Astrocyte of the spinal cord (primary cell): ENCODE results near the gene CHID1.

Experiments
- DNase-seq: peaks from one replicate; pipeline ENCODE4 v3.0.0; 2011; ENCODE audit warnings: low read depth, low spot score
- H3K4me3 ChIP-seq: 2 replicates; pipeline ENCODE4 v1.5.1; 2011; ENCODE audit warnings: low read depth, mild to moderate bottlenecking, low read length, moderate library complexity
- in situ Hi-C: cut with HindIII; loops from 2 replicates; pipeline ENCODE4 v1.10.0; 2017; ENCODE audit warnings: low sequenced_read_pairs
- TF ChIP-seq, protein P1 (sequence below): IDR thresholded peaks from 2 replicates; pipeline ENCODE4 v1.5.1; 2012; ENCODE audit warnings: low read depth, mild to moderate bottlenecking, low read length, inconsistent platforms

The CHID1 gene

DNA sequence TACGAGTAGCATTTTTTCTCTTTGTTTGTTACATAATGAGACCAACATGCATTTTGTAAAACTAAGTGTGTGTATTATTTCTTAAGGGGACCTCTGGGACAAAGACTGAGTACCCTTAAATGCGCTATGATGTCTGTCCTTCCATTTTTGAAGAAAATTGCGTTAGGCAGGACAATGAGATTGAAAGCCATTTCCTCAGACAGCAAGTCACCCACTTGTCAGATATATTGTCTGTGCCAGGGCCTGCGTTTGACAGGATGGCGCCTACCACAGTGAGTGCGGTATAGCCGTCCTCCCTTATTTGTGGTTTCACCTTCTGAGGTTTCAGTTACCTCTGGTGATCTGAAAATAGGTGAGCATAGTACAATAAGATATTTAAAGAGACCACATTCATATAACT lies 17.3 kb upstream of the CHID1 start:
- TF ChIP-seq, protein P1, sequence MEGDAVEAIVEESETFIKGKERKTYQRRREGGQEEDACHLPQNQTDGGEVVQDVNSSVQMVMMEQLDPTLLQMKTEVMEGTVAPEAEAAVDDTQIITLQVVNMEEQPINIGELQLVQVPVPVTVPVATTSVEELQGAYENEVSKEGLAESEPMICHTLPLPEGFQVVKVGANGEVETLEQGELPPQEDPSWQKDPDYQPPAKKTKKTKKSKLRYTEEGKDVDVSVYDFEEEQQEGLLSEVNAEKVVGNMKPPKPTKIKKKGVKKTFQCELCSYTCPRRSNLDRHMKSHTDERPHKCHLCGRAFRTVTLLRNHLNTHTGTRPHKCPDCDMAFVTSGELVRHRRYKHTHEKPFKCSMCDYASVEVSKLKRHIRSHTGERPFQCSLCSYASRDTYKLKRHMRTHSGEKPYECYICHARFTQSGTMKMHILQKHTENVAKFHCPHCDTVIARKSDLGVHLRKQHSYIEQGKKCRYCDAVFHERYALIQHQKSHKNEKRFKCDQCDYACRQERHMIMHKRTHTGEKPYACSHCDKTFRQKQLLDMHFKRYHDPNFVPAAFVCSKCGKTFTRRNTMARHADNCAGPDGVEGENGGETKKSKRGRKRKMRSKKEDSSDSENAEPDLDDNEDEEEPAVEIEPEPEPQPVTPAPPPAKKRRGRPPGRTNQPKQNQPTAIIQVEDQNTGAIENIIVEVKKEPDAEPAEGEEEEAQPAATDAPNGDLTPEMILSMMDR: no peak
- no peak overlapping the region for H3K4me3 ChIP-seq
- in situ Hi-C loops: no loop called here
- no peak for DNase-seq

DNA sequence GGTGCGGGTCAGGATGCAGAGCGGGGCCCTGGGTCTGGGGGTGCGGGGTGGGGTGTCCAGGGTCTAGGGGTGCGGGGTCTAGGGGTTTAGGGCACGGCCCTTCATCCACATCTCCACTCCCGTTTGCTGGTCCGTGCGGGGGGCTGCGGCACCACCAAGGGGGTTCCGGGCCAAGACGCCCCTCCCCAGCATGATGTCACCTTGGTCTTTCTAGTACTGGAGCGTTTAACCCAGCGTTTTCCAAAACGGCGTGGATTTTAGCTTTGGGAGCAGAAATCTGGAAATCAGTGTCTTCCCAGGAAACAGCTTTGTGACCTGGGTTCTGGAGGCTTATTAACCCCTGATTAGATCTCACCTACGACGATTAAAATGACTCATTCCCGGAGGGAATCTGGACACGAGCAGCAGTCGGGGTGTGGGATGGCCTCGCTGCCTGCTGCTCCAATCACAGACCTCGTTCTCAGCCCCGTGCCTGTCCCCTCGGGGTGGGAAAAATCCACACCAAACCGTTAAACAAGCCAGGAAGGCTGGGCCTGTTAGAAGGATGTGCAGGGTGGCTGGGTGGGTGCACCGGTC lies 15.8 kb upstream of the CHID1 start:
- in situ Hi-C loops: no loop called here
- TF ChIP-seq, protein P1: no peak
- DNase-seq: peak; percentile 49
- H3K4me3 ChIP-seq: peak overlapping the region; percentile 81

DNA sequence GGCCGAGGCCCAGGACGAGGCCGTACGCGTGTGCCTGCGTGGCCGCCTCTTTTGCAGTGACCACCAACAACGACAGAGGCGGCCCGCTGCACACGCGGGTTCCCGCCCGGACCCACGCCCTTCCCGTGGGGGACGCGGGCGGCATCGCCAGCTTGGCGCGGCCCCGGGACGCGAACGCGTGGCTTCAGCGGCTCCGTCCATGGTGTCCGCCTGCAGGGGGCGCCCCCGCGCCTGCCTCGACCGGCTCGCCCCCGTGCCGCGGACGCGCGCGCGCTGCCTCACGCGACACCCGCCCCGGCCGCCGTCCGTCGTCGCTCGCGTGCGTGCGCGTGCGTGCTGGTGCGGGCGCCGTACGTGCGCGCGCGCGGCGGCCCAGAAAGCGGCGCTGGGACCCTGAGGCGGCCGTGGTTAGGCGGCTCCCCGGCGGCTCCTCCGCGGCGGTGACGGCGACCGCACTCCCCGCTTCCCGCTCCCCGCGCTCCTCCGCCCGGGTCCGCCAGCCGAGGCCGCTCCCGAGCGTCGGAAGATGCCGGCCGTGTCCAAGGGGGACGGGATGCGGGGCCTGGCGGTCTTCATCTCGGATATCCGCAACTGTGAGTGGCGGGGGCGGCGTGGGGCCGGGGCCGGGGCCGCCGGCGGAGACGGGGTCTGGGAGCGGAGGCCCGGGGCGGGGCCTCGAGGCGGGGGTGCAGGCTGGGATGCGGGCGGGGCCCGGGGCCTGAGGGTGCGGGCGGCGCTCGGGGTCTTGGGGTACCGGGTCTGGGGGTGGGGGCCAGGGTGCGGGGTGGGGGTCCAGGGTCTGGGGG lies 15.1 kb upstream of the CHID1 start, which contains the start of gene AP2A2:
AP2A2 (plus strand) TSS at position 375 of the 806 bp plus-strand sequence; CDS start at position 527, 152 bp downstream.
- peak; percentile 84 for DNase-seq
- in situ Hi-C loops: no loop called here
- H3K4me3 ChIP-seq: peak within 1 kb of the TSS; percentile 81
- TF ChIP-seq, protein P1: peak; percentile 52

DNA sequence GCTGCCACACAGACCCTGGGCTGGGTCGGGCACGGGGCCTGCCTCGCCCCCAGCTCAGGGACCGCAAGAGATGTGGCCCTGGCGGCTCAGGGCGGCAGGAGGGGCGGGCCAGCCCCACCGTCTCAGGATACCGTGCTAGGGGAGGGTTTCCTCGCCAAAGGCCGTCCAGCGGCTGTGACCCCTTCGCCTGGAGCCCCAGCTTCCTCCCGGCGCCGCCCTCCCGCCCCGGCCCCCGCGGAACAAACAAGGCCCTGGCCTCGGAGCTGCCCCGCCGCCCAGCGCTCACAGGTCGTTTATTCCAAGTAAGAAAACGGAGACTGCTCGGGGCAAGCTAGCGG lies 14.5 kb upstream of the CHID1 start:
- DNase-seq: no peak
- TF ChIP-seq, protein P1: no peak
- in situ Hi-C loops: no loop called here
- peak overlapping the region; percentile 21 for H3K4me3 ChIP-seq

DNA sequence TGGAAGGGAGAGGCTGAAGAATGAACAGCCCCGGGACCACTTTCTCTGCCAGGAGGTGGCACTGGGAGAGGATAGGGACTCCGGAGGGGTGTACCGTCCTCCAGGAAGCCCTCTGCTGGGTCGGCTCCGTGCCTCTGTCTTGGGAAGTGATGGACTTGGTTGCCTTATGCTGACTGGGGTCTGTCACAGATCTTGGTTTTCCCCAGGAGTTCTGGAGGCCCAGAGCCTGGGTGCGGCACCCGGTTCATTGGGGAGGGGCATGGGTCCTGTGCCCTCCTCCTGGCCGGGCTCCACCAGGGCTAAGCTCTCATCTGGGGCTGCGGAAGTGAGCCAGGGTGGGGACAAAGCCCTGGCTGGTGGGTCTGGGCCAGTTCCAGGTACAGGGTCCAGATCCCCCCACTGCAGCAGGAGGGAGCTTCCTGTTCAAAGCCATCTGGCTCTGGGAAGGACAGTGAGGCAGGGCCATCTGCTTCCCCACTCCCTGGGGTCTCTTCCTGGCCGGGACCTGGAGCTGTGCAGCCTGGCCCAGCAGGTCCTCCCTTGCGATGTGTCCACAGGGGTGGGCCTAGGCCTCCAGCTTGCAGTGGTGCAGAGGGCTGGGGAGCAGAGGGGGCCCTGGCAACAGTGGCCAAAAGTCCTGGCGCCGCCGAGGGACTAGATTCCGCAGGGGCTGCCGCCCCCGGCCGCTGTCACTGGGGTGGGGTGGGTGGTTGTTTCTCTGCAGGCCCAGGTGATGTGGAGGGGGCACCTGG lies 14.0 kb upstream of the CHID1 start:
- TF ChIP-seq, protein P1: no peak
- DNase-seq: no peak
- in situ Hi-C loops: no loop called here
- no peak overlapping the region for H3K4me3 ChIP-seq

DNA sequence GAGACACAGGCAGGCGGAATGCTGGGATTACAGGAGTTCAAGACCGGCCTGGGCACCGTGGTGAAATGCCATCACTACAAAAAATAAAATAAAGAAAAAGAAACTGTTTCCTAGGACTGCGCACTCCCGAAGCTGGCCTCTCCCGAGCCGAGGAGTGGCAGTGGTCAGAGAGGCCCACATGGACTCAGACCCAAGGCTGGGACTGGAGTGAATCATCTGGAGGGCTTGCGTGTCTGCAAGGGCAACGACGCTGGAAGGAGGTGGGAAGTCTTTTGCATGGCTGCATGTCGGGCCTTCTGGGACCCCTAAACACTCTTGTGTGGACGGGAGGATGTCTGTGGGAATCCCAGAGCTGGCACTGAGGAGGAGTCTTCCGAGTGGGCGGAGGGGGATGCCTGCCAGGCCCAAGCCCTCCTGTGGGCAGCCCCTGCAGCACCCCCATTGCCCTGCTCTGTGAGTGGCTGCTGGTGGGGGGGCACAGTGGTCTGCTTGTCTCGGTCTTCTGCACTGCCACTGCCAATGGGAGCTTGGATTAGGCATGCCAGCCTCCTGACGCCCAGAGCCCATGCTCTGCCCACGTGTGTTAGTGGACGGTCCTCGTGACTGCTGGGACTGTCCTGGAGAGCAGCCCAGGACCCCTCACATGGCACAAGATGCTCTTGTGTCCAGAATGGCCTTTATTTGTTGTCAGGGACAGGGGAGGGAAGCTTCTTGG lies 13.2 kb upstream of the CHID1 start:
- H3K4me3 ChIP-seq: no peak overlapping the region
- in situ Hi-C loops: no loop called here
- DNase-seq: no peak
- TF ChIP-seq, protein P1: no peak
